ENCODE results near the gene GDPD3.

The GDPD3 gene

GRCh38 chr16:30147843-30148510 lies 34.6 kb upstream of the GDPD3 start:
- DNase-seq (ENCODE audit: extremely low read depth, low read depth): no peak
- TF ChIP-seq, protein P1, sequence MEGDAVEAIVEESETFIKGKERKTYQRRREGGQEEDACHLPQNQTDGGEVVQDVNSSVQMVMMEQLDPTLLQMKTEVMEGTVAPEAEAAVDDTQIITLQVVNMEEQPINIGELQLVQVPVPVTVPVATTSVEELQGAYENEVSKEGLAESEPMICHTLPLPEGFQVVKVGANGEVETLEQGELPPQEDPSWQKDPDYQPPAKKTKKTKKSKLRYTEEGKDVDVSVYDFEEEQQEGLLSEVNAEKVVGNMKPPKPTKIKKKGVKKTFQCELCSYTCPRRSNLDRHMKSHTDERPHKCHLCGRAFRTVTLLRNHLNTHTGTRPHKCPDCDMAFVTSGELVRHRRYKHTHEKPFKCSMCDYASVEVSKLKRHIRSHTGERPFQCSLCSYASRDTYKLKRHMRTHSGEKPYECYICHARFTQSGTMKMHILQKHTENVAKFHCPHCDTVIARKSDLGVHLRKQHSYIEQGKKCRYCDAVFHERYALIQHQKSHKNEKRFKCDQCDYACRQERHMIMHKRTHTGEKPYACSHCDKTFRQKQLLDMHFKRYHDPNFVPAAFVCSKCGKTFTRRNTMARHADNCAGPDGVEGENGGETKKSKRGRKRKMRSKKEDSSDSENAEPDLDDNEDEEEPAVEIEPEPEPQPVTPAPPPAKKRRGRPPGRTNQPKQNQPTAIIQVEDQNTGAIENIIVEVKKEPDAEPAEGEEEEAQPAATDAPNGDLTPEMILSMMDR (IDR thresholded peaks at IDR 0.05; ENCODE audit: low read depth, low read length): no peak

DNA sequence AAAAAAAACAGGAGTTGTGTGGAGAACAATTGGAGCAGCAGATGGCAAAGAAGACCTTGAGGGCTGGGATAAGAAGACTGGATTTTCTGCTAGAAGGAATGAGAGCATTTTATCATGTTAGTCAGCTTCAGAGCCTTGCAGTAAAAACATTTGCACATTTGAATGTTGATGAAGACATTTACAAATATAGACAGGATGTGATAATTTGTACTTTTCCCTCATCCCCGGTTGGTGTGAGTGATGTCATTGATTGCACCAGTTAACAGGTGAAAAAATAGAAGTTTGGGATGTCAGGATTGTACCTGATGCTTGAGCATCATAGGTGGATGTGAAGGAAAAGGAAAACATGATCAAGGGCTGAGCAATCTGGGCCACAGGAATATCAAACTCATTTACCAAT lies 32.3 kb upstream of the GDPD3 start:
- DNase-seq (ENCODE audit: extremely low read depth, low read depth): no peak
- TF ChIP-seq, protein P1 (IDR thresholded peaks at IDR 0.05; ENCODE audit: low read depth, low read length): no peak

- no peak for DNase-seq (ENCODE audit: extremely low read depth, low read depth)
- TF ChIP-seq, protein P1 (IDR thresholded peaks at IDR 0.05; ENCODE audit: low read depth, low read length): no peak
Measured at GRCh38 chr16:30144917-30145316, 31.6 kb upstream of the GDPD3 start.

- TF ChIP-seq, protein P1 (IDR thresholded peaks at IDR 0.05; ENCODE audit: low read depth, low read length): no peak
- DNase-seq (ENCODE audit: extremely low read depth, low read depth): no peak
Measured at GRCh38 chr16:30144017-30144416, 30.7 kb upstream of the GDPD3 start.

- TF ChIP-seq, protein P1 (IDR thresholded peaks at IDR 0.05; ENCODE audit: low read depth, low read length): no peak
- DNase-seq (ENCODE audit: extremely low read depth, low read depth): no peak
Measured at GRCh38 chr16:30143347-30143702, 30.0 kb upstream of the GDPD3 start.

GRCh38 chr16:30142672-30143346 lies 29.5 kb upstream of the GDPD3 start:
- DNase-seq (ENCODE audit: extremely low read depth, low read depth): no peak
- TF ChIP-seq, protein P1 (IDR thresholded peaks at IDR 0.05; ENCODE audit: low read depth, low read length): no peak

DNA sequence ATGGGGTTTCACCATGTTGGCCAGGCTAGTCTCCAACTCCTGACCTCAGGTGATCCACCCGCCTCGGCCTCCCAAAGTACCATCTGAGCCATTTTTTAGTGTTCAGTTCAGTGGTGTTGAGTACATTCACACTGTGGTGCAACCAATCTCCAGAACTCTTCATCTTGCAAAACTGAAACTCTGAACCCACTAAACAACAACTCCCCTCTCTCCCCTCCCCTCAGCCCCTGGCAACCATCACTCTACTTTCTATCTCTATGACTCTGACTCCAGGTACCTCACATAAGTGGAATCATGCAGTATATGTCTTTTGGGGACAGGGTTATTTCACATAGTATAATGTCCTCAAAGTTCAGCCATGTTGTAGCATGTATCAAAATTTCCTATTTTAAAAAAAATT lies 28.4 kb upstream of the GDPD3 start:
- TF ChIP-seq, protein P1 (IDR thresholded peaks at IDR 0.05; ENCODE audit: low read depth, low read length): no peak

More for the DNA sequence above, 28.4 kb upstream of the GDPD3 start:
- no peak for DNase-seq (ENCODE audit: extremely low read depth, low read depth)

Data from AG09319 (cell line).